CD8-positive, alpha-beta memory T cell (primary cell): ENCODE data around the gene TCF25. TPM values are rescaled to one million over a fixed set of nuclear protein-coding genes. Genes with fewer than 3 reads are reported as not detected.

Experiments
- CTCF ChIA-PET: fragments of 350-600 bp; sonication (Branson Sonifier 250); formaldehyde crosslinking; loops from one replicate; lab custom pipeline; 2021; ENCODE audit warnings: antibody characterized with exemption; lab: Charles Lee
- POLR2A ChIA-PET: fragments of 350-600 bp; sonication (Branson Sonifier 250); formaldehyde crosslinking; loops from one replicate; lab custom pipeline; 2021; ENCODE audit warnings: antibody characterized with exemption; lab: Charles Lee
- DNase-seq, 5 donors: peaks; one replicate each; pipeline versions ENCODE4 v3.0.0 to v3.0.0-alpha.2; 2020 to 2022; ENCODE audit warnings: mixed read lengths in 1 of 5
- H3K27ac ChIP-seq: one replicate; pipeline ENCODE4 v1.7.0; 2013; ENCODE audit warnings: low read depth, mild to moderate bottlenecking, low read length, moderate library complexity
- H3K27me3 ChIP-seq: 2 replicates; pipeline ENCODE4 v1.7.0; 2013; ENCODE audit warnings: low read length, mild to moderate bottlenecking; ENCODE audit not compliant: insufficient read depth, poor library complexity, severe bottlenecking
- H3K36me3 ChIP-seq: 2 replicates; pipeline ENCODE4 v1.7.0; 2013; ENCODE audit warnings: mild to moderate bottlenecking, low read length, moderate library complexity; ENCODE audit not compliant: insufficient read depth
- H3K4me1 ChIP-seq: 2 replicates; pipeline ENCODE4 v1.7.0; 2013; ENCODE audit warnings: mild to moderate bottlenecking, low read length, moderate library complexity; ENCODE audit not compliant: insufficient read depth
- H3K4me3 ChIP-seq: 2 replicates; pipeline ENCODE4 v1.7.0; 2013; ENCODE audit warnings: mild to moderate bottlenecking, low read length
- H3K9me3 ChIP-seq: 2 replicates; pipeline ENCODE4 v1.7.0; 2013; ENCODE audit warnings: mild to moderate bottlenecking, low read length
- H3K27ac Mint-ChIP-seq, 8 donors: one replicate each; pipeline ENCODE4 v1.8.0; 2020 to 2021; ENCODE audit warnings: mixed read lengths in 8 of 8, mild to moderate bottlenecking in 6 of 8, inconsistent platforms in 3 of 8, moderate library complexity in 3 of 8
- H3K27me3 Mint-ChIP-seq, 2 donors: one replicate each; pipeline ENCODE4 v1.8.0; 2020 to 2021; ENCODE audit warnings: mixed read lengths in 2 of 2, mild to moderate bottlenecking in 1 of 2, moderate library complexity in 1 of 2
- H3K36me3 Mint-ChIP-seq, 3 donors: one replicate each; pipeline ENCODE4 v1.8.0; 2020 to 2021; ENCODE audit warnings: mixed read lengths in 3 of 3, inconsistent platforms in 1 of 3, mild to moderate bottlenecking in 1 of 3
- H3K4me1 Mint-ChIP-seq, 3 donors: one replicate each; pipeline ENCODE4 v1.8.0; 2020 to 2021; ENCODE audit warnings: mixed read lengths in 3 of 3, inconsistent platforms in 1 of 3, mild to moderate bottlenecking in 1 of 3
- H3K4me3 Mint-ChIP-seq, 7 donors: one replicate each; pipeline ENCODE4 v1.8.0; 2020 to 2021; ENCODE audit warnings: mixed read lengths in 7 of 7, mild to moderate bottlenecking in 6 of 7, moderate library complexity in 4 of 7, inconsistent platforms in 2 of 7
- H3K9me3 Mint-ChIP-seq, 5 donors: one replicate each; pipeline ENCODE4 v1.8.0; 2020 to 2022; ENCODE audit warnings: mixed read lengths in 5 of 5, mild to moderate bottlenecking in 3 of 5, moderate library complexity in 2 of 5, inconsistent platforms in 1 of 5
- polyA plus RNA-seq: library from polyadenylated mRNA; unstranded; fragments of 300-500 nt; fragmentation: Illumina TruSeq; gene quantifications from one replicate; pipeline ENCODE4 v1.2.3, GENCODE V29; 2021
- total RNA-seq, 2 experiments: library from RNA; stranded (reverse); gene quantifications; one replicate each; pipeline ENCODE4 v1.2.3, GENCODE V29; 2021

The TCF25 gene
- total and polyA plus RNA-seq, 3 experiments from 2014 or later = 121 to 155 (median 154) TPM

DNA sequence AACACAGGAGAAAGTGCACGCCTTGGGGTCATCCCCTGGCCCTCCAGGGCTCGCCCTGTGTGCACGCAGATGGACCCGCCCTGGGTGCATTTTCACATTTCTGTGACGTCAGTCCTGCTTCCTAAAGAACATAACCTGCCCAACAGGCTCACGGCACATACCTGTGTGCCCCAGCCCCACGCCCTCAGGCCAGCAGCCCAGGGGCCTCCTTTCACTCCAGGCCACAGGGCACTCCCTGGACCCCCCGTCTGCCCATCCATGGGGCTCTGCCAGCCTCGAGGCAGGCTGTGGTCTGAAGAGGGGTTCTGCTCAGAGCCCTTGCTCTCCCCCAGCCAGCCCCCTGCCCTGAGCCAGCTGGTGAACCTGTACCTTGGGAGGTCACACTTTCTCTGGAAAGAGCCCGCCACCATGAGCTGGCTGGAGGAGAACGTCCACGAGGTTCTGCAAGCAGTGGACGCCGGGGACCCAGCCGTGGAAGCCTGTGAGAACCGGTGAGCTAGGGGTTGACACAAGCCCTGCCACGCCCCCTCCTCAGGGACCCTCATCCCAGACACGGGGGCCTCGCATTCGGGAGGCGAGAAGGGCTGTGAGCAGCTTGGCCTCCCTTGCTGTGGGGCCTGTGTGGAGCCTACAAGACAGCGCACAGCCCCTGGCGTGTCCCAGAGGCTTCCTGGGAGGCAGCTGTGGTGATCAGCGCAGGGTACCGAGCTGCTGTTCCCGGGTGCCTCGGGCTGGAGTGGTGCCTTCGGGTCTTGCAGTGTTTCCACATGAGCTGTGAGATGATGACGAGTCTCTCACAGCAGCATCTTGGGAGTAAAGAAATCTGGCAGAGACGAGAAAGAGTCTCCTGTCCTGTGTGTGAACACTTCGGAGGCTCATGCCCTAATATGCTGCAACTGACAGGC, 31.5 kb downstream of the TCF25 start:
- Mint-ChIP-seq H3K4me1 (peaks cover 0 to 9% (median under 1%) of the 10 kb centered on the region in 3 donors), H3K36me3 (peaks cover 0 to 67% (median 1%) of the 10 kb centered on the region in 3 donors), H3K4me3 (no peak overlapping the region), H3K27ac (no peak overlapping the region), H3K9me3 (no peaks in the 10 kb centered on the region), H3K27me3 (no peaks in the 10 kb centered on the region)
- Histone ChIP-seq H3K4me1 (peaks cover 3% of the 10 kb centered on the region), H3K4me3 (no peak overlapping the region), H3K27ac (no peak overlapping the region), H3K9me3 (no peaks in the 10 kb centered on the region), H3K36me3 (peaks cover 21% of the 10 kb centered on the region), H3K27me3 (no peaks in the 10 kb centered on the region)
- no peak for DNase-seq
- POLR2A ChIA-PET = no interaction called here
- CTCF ChIA-PET = interaction anchor here (1.2 kb wide), 1 partner anchor 45 kb away, joined by 3 read pairs; no protein-coding TSS in a partner anchor

- no peak overlapping the region for H3K27ac Mint-ChIP-seq
- H3K27ac ChIP-seq = no peak overlapping the region
- no peaks in the 10 kb centered on the region for H3K27me3 Mint-ChIP-seq
- H3K4me3 Mint-ChIP-seq = no peak overlapping the region
- H3K36me3 ChIP-seq = peaks cover 15% of the 10 kb centered on the region
- no peaks in the 10 kb centered on the region for H3K9me3 Mint-ChIP-seq
- H3K4me1 ChIP-seq = peaks cover 6% of the 10 kb centered on the region
- ChIA-PET POLR2A (no interaction called here), CTCF (interaction anchor here (1.2 kb wide), 1 partner anchor 45 kb away, joined by 3 read pairs; no protein-coding TSS in a partner anchor)
- H3K9me3 ChIP-seq = no peaks in the 10 kb centered on the region
- H3K27me3 ChIP-seq = no peaks in the 10 kb centered on the region
- H3K4me1 Mint-ChIP-seq = peaks cover 0 to 16% (median 4%) of the 10 kb centered on the region in 3 donors
- DNase-seq = no peak
- H3K4me3 ChIP-seq = no peak overlapping the region
- H3K36me3 Mint-ChIP-seq = peaks cover 0 to 66% (median 2%) of the 10 kb centered on the region in 3 donors
Observed at GRCh38 chr16:89905511-89906139, 32.2 kb downstream of the TCF25 start.

DNA sequence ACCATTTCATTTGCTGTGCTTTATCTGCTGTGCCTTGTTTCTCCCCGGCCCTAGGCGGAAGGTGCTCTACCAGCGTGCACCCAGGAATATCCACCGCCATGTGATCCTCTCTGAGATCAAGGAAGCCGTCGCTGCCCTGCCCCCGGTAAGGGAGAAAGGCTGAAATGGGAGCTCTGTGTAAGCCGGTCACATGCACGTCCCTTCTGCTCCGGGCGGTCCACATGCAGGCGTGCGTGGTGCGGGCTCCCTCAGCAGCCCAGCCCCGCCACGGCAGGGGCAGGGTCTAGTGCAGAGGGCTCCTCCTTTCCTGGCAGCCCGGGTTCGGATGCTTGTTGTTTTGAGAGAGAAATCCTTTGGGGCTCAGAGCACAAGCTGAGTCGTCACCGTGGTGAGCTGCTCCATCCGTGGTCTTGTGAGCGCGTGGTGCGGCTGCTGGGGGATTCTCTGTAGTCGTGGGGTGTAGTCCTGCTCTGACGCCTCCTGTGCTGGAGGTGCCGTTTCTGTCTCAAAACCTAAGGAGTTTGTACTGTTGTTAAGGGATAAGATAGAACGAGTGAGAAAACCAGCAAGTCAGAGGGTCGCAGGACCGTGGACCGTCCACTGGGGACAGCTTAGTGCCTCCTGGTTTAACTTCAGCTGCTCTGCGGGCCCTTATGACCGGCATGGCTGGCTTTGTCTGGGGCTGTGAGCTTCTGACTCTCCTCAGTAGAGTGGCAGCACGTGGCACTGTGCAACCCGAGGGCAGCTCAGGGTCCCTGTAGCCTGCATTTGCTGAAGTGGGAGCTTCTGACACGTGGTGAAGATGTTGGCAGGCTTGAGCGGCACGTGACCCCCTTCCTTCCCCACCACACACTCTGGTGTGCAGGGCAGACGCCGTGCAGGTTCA, 33.0 kb downstream of the TCF25 start:
- ChIA-PET CTCF (interaction anchor here (0.8 to 4.6 kb wide), 3 partner anchors 12 to 206 kb away, joined by 3 to 40 read pairs (median 4); partner anchors contain the start of genes MC1R and SPATA2L), POLR2A (no interaction called here)
- H3K27ac ChIP-seq = no peak overlapping the region
- no peak for DNase-seq
- no peaks in the 10 kb centered on the region for H3K9me3 Mint-ChIP-seq
- peaks cover 6% of the 10 kb centered on the region for H3K4me1 ChIP-seq
- no peak overlapping the region for H3K4me3 Mint-ChIP-seq
- H3K4me3 ChIP-seq = no peak overlapping the region
- H3K27ac Mint-ChIP-seq = peak overlapping the region in 1 of 8 donors; percentile 15
- no peaks in the 10 kb centered on the region for H3K27me3 Mint-ChIP-seq
- H3K4me1 Mint-ChIP-seq = peaks cover 0 to 17% (median 6%) of the 10 kb centered on the region in 3 donors
- H3K27me3 ChIP-seq = no peaks in the 10 kb centered on the region
- H3K36me3 Mint-ChIP-seq = peaks cover 0 to 63% (median 2%) of the 10 kb centered on the region in 3 donors
- no peaks in the 10 kb centered on the region for H3K9me3 ChIP-seq
- H3K36me3 ChIP-seq = peaks cover 12% of the 10 kb centered on the region

DNA sequence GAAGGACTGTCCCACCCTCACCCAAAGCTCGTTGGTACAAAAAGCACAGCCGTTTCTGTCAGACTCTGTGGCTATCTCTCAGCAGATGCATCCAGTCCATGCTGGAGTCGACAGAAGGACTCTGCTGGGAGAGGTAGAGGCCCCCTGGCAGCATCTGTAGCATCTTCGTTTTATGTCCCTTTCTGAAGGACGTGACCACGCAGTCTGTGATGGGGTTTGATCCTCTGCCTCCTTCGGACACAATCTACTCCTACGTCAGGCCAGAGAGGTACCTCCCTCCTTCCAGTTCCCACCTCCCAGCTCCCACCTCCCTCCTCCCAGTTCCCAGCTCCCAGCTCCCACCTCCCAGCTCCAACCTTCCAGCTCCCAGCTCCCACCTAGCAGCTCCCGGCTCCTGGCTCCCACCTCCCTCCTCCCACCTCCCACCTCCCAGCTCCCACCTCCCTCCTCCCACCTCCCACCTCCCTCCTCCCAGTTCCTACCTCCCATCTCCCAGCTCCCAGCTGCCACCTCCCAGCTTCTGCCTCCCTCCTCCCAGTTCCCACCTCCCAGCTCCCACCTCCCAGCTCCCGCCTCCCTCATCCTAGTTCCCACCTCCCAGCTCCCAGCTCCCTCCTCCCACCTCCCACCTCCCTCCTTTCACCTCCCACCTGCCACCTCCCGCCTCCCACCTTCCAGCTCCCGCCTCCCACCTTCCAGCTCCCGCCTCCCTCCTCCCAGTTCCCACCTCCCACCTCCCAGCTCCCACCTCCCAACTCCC, 33.8 kb downstream of the TCF25 start:
- no peak overlapping the region for H3K4me3 ChIP-seq
- Mint-ChIP-seq H3K27me3 (no peaks in the 10 kb centered on the region), H3K27ac (peak overlapping the region in 1 of 8 donors; percentile 15), H3K4me1 (peaks cover 0 to 17% (median 6%) of the 10 kb centered on the region in 3 donors), H3K4me3 (no peak overlapping the region), H3K9me3 (no peaks in the 10 kb centered on the region), H3K36me3 (peaks cover 0 to 69% (median 2%) of the 10 kb centered on the region in 3 donors)
- peaks cover 12% of the 10 kb centered on the region for H3K36me3 ChIP-seq
- ChIA-PET POLR2A (interaction anchor here (1.2 kb wide), 1 partner anchor 11 kb away, joined by 3 read pairs; the partner anchor contains the start of gene MC1R), CTCF (interaction anchor here (0.8 to 4.6 kb wide), 6 partner anchors 11 to 207 kb away, joined by 3 to 40 read pairs (median 6); partner anchors contain the start of genes MC1R, SPATA2L and TUBB3)
- H3K27me3 ChIP-seq = no peaks in the 10 kb centered on the region
- no peak for DNase-seq
- no peak overlapping the region for H3K27ac ChIP-seq
- peaks cover 6% of the 10 kb centered on the region for H3K4me1 ChIP-seq
- no peaks in the 10 kb centered on the region for H3K9me3 ChIP-seq

- Histone ChIP-seq H3K27ac (no peak overlapping the region), H3K36me3 (peaks cover 12% of the 10 kb centered on the region), H3K9me3 (no peaks in the 10 kb centered on the region), H3K4me1 (peaks cover 6% of the 10 kb centered on the region), H3K27me3 (no peaks in the 10 kb centered on the region), H3K4me3 (no peak overlapping the region)
- CTCF ChIA-PET = interaction anchor here (1.1 to 4.6 kb wide), 5 partner anchors 10 to 208 kb away, joined by 3 to 40 read pairs (median 12); partner anchors contain the start of genes MC1R, SPATA2L and TUBB3
- Mint-ChIP-seq H3K9me3 (no peaks in the 10 kb centered on the region), H3K27me3 (no peaks in the 10 kb centered on the region), H3K4me3 (no peak overlapping the region), H3K27ac (no peak overlapping the region), H3K4me1 (peaks cover 0 to 19% (median 6%) of the 10 kb centered on the region in 3 donors), H3K36me3 (peaks cover 0 to 66% (median 2%) of the 10 kb centered on the region in 3 donors)
- DNase-seq = no peak
- POLR2A ChIA-PET = interaction anchor here (0.8 to 1.2 kb wide), 2 partner anchors 10 to 186 kb away, joined by 3 read pairs; partner anchors contain the start of gene MC1R
Observed at GRCh38 chr16:89908236-89908635, 34.8 kb downstream of the TCF25 start.

DNA sequence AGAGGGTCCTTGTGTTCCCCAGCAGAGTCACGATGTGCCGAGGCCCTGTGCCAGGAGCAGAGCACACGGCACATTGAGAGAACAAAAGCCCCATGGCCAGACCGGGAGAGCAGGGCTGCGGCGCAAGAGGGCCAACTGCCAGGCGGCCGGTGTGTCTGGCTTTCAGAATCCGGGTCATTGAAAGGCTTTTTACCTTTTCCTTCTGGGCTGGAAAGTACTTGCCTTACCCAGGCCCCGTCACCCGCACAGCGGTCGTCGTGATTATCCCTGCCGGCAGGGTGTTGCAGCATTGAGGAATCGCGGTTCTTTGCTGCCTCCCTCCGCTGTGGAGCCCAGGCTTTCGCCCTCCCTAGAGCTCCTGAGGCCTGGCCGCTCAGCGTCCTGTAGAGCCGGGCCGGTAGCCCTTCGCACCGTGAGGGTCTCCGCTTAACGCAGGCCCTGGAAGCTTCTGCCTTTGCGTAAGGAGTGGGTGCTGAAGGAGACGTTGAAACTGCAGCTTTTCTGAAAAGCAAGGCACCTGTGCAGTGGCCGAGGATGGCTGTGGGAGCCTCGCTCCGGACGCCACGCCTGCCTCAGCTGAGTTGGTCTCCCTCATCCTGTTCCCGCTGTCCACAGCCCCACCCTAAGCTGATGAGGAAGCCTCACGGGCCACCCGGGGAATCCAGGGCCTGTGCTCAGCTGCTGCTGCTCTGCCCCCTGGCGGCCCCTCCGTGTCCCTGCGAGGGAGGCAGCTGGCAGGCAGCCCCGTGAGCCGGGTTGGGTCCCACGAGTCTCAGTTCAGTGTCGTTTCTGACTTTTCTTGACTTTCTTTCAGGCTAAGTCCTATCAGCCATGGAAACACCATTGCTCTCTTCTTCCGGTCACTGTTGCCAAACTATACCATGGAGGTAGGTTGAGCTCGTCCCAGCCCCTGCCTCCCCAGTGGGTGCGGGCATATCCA, 36.7 kb downstream of the TCF25 start:
- POLR2A ChIA-PET = interaction anchor here (0.6 to 1.3 kb wide), 3 partner anchors 11 to 109 kb away, joined by 3 to 5 read pairs (median 3); no protein-coding TSS in a partner anchor
- H3K27ac Mint-ChIP-seq = no peak overlapping the region
- H3K4me3 Mint-ChIP-seq = peak overlapping the region in 1 of 7 donors; percentile 28
- peaks cover 0 to 21% (median 8%) of the 10 kb centered on the region in 3 donors for H3K4me1 Mint-ChIP-seq
- DNase-seq = peak; percentile 53 to 75 (median 61)
- CTCF ChIA-PET = interaction anchor here (0.6 to 4.6 kb wide), 26 partner anchors 9 to 244 kb away, joined by 3 to 40 read pairs (median 4); partner anchors contain the start of genes MC1R, SPATA2L, TCF25 and TUBB3
- Histone ChIP-seq H3K27me3 (no peaks in the 10 kb centered on the region), H3K27ac (no peak overlapping the region), H3K9me3 (no peaks in the 10 kb centered on the region), H3K4me1 (peaks cover 6% of the 10 kb centered on the region), H3K4me3 (no peak overlapping the region), H3K36me3 (peaks cover 12% of the 10 kb centered on the region)
- H3K9me3 Mint-ChIP-seq = no peaks in the 10 kb centered on the region
- no peaks in the 10 kb centered on the region for H3K27me3 Mint-ChIP-seq
- H3K36me3 Mint-ChIP-seq = peaks cover 0 to 51% (median 2%) of the 10 kb centered on the region in 3 donors
